Measurements from ENCODE around the gene RRP8.

DNA sequence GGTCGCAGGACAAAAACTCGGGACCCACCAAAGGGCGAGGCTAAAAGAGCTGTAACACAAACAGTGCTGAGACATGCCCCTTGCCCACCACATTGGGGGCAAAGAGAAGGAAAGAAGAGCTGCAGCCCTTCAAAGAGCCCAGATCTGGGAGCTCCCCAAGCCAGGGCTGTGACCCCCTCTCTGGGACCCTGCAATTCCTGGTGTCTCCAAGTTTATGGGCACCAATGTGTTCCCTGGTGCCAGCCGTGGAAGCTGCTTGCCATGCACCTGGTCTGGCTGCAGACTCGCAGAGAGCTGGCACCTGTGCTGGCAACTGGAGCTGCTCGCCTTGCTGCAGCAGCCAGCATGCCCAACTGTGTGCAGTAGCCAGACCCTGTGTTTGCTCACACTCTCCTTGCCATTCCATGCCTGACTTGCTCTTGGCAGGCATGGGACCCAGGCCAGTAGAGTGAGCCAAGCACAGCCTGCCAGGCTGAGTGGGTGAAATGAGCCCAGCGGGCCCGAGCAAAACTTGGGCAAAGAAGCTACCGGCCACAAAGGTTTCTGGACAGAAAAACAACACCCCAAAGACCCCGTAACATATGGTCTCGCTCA, 16.0 kb downstream of the RRP8 start:
- TF ChIP-seq CTCF (conservative IDR thresholded peaks at IDR 0.05 in 1 of 2, IDR thresholded peaks at IDR 0.05 in 1 of 2; ENCODE audit: low read depth in 1 of 2, low read length in 2 of 2) (no peak), EZH2 (IDR thresholded peaks at IDR 0.05; ENCODE audit: low read length, missing control alignments) (no peak)
